ENCODE measurements around the gene MAP3K2.
"Not testable (repeated sequence)": the region's sequence is repeated elsewhere in the genome, so short reads cannot be mapped to it uniquely, and the experiment has no call there.

Gene MAP3K2

GRCh38 chr2:127421116-127421800, 33.5 kb upstream of the MAP3K2 start:
- no peak for DNase-seq (ENCODE audit: low read depth, low spot score)

DNA sequence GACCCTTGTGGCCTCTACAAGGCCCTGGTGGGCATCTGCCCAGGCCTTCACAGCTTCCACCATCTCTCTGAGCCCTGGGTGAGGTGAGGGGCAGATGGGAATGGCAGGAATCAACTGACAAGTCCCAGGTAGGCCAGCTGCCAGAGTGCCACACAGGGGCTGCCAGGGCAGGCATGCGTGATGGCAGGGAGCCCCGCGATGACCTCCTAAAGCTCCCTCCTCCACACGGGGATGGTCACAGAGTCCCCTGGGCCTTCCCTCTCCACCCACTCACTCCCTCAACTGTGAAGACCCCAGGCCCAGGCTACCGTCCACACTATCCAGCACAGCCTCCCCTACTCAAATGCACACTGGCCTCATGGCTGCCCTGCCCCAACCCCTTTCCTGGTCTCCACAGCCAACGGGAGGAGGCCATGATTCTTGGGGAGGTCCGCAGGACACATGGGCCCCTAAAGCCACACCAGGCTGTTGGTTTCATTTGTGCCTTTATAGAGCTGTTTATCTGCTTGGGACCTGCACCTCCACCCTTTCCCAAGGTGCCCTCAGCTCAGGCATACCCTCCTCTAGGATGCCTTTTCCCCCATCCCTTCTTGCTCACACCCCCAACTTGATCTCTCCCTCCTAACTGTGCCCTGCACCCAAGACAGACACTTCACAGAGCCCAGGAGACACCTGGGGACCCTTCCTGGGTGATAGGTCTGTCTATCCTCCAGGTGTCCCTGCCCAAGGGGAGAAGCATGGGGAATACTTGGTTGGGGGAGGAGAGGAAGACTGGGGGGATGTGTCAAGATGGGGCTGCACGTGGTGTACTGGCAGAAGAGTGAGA, 32.5 kb upstream of the MAP3K2 start:
- no peak for DNase-seq (ENCODE audit: low read depth, low spot score)

- no peak for DNase-seq (ENCODE audit: low read depth, low spot score)
These were observed 31.8 kb upstream of the MAP3K2 start for GRCh38 chr2:127419448-127420038.

DNA sequence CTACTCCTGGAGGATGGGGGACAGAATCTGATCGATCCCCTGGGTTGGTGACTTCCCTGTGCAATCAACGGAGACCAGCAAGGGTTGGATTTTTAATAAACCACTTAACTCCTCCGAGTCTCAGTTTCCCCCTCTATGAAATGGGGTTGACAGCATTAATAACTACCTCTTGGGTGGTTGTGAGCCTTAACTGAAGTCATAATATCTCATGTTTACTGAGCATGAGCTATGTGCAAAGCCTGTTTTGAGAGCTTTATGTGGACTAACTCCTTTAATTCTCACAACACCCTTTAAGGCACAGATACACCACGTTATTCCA, 31.3 kb upstream of the MAP3K2 start:
- no peak for DNase-seq (ENCODE audit: low read depth, low spot score)

GRCh38 chr2:127418300-127419111, 30.7 kb upstream of the MAP3K2 start, which contains the start of gene PROC:
TSS of gene PROC (plus strand) at chr2:127418427. CDS start at chr2:127419943, 1,516 bp downstream.
- no peak for DNase-seq (ENCODE audit: low read depth, low spot score)

DNA sequence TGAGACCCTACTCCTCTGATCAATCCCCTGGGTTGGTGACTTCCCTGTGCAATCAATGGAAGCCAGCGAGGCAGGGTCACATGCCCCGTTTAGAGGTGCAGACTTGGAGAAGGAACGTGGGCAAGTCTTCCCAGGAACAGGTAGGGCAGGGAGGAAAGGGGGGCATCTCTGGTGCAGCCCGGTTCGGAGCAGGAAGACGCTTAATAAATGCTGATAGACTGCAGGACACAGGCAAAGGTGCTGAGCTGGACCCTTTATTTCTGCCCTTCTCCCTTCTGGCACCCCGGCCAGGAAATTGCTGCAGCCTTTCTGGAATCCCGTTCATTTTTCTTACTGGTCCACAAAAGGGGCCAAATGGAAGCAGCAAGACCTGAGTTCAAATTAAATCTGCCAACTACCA, 29.6 kb upstream of the MAP3K2 start:
- DNase-seq (ENCODE audit: low read depth, low spot score): no peak

DNA sequence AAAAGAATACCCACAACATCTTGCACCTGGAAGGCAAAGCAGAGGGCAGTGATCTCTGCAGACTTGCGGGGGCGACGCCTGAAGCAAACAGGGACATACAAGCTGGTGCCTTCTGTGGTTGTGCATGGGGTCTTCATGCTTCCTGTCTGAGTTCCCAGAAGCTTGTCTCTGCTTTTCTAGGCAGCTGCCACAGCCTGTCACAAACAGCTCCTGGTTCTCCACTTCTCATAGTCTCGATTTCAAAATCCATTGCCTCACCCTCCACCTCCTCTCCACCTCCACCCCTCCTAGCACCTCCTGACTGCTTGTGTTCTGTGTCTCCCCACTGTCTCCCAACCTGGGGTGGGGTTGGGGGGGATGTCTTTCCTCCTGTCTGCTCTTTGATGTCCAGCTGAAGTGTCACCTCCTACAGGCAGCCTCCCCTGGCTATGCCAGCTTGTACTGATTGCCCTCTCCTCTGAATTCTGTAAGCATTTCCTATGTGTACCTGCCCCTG, 28.8 kb upstream of the MAP3K2 start:
- no peak for DNase-seq (ENCODE audit: low read depth, low spot score)

DNA sequence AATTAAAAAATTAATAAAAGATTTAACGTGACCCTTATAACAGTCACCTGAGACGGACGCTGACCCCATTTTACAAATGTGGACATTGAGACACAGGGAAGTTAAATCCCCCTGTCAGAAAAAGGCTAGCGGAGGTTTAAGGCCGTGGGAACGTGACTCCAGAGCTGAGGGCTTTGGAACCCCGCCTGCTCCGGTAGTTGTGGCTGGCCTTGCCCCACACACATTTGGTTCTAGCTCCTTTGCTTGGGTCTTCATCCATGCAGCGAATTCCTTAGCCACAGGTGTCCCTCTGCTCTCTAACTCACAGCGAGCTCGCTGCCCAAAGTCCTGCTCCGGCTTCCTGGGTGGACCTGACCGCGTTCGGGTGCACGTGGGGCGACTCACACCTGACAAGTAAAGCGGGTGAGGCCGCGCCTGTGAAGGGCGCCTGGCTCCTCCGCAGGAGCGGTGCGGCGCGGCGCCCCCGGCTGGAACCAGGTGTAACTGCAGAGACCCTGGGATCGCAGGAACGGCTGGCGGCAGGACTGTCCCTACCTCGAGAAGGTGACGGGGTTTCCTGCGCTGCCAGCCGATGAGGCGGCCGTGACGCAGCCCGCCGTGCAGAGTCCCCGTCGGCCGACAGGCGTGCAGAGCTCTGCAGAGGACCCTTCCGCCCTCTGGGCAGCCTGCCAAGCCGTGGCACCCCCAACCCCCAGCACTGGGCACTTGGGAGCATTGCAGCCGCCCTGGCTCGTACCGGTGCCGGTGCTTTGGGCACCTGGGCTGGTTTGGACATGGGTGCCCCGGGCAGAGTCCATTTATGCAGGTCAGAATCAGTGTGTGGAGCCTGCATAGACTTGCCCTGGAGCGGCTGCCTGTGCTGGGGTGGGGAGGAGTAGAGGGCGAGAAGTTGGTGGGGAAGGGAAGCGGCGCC, 28.1 kb upstream of the MAP3K2 start:
- DNase-seq (ENCODE audit: low read depth, low spot score): no peak

DNA sequence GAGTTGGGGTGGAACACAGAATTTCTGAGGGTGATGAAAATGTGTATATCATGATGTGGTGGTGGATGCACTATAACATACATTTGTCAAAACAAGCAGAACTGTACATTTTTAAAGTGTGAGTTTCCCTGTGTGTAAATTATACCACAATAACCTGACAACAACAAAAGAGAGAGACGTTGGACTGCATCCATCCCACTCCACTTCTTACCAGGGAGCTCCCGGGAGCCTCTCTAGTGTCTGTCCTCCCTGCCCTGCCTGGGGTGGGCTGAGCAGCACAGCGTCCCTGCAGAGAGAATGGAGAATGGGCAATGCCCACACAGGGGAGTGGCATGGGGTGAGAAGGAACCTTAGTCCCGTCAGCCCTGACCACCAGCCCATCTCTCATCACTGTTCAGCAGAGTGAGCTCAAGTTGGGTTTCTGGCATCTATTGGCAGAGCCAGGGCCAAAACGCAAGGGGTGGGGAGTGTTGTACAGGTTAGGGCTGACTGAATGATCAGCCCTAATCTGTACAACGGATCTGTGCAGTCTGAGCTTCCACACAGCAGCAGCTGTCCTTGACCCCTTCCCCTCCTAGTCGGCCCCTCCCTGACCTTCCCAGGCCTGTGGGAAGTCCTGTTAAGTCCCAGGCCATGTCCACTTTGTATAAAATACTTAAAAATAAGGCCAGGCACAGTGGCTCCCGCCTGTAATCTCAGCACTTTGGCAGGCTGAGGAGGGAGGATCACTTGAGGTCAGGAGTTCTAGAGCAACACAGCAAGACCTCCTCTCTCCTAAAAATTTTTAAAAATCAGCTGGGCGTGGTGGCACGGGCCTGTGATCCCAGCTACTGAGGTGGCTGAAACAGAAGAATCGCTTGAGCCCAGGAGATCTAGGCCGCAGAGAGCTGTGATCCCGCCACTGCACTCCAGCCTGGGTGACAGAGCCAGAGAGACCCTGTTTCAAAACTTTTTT, 27.1 kb upstream of the MAP3K2 start:
- DNase-seq (ENCODE audit: low read depth, low spot score): no peak

DNA sequence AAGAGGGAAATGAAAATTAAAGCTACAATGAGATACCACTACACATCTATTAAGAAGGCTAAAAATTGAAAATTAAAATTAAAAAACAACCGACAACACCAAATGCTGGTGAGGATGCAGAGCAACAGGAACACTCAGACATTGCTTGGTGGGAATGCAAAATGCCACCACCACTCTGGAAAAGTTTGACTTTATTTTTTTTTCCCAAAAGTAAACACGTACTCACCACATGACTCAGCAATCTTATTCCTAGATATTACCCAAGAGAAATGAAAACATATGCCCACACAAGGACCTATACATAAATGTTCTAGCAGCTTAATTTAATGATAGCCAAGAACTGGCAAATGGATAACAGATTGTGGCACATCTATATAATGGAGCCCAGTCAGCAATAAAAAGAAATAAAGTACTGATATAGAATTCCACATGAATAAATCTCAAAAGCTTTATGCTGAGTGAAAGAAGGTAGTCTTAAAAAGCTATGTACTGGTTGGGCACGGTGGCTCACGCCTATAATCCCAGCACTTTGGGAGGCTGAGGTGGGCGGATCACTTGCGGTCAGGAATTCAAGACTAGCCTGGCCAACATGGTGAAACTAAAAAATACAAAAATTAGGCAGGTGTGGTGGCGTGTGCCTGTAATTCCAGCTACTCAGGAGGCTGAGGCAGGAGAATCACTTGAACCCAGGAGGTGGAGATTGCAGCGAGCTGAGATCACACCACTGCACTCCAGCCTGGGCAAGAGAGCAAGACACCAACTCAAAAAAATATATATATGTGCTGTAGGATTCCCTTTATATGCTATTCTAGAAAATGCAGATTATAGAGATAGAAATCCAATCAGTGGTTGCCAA, 26.2 kb upstream of the MAP3K2 start:
- no peak for DNase-seq (ENCODE audit: low read depth, low spot score)

DNA sequence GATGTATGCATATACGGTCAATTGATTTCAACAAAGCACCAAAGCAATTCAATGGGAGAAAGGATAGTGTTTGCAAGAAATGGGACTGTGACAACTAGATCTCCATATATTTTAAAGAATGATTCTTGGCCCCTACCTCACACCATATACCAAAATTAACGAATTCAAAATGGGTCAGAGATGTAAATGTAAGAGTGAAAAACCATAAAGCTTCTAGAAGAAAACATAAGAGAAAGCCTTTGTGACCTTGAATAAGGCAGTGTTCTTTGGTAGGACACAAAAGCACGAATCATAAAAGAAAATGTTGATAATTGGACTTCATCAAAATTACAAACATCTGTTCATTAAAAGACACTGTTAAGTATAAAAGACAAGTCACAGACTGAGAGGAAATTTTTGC, 25.4 kb upstream of the MAP3K2 start:
- DNase-seq (ENCODE audit: low read depth, low spot score): no peak

- no peak for DNase-seq (ENCODE audit: low read depth, low spot score)
These were observed 24.0 kb upstream of the MAP3K2 start for GRCh38 chr2:127411653-127412369.

DNA sequence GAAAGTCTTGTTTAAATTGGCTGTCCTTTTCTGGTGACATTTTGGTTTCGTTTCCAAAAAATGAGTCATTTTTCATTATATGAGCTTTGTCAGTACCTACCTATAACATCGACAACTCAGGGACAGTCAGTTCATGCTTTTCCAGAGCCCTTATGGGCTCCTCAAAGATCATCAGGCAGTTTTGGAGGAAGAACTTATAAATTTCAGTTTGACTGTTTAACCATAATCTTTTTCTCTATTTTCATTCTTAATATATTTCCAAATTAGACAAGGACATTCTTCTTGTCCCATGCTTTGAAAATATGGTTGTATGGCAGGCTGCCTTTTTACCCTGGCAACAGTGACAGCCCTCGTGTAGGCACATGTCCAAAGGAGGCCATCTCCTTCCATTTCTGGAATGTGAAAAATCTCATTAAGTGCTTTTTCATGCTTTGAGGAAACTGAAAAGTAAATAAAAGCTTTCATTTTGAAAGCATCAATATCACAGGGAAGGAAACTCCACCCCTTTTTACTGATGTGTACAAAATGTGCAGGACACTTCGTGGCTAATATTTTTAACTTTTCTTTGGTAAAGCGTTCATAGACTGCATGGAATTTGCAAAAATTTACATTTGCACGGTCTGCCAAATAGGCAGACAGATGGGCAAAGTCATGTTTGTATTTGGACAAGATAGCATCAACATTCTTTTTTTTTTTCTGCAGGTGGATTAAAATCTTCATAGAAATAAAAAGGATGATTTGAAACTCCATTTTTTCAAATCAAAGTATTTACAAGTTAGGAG, 23.3 kb upstream of the MAP3K2 start:
- no peak for DNase-seq (ENCODE audit: low read depth, low spot score)

- not testable (repeated sequence) for DNase-seq (ENCODE audit: low read depth, low spot score)
These were observed 21.9 kb upstream of the MAP3K2 start for GRCh38 chr2:127409716-127410115.

GRCh38 chr2:127408807-127409099, 21.0 kb upstream of the MAP3K2 start:
- DNase-seq (ENCODE audit: low read depth, low spot score): no peak

- no peak for DNase-seq (ENCODE audit: low read depth, low spot score)
These were observed 20.4 kb upstream of the MAP3K2 start for GRCh38 chr2:127408004-127408806.

- no peak for DNase-seq (ENCODE audit: low read depth, low spot score)
These were observed 19.9 kb upstream of the MAP3K2 start for GRCh38 chr2:127407661-127408003.

Data from iPS DF 19.7 (cell line).